Amniotic stem cell (primary cell): ENCODE results near the gene ZCCHC9.

Experiments
- DNase-seq: peaks from one replicate; lab custom pipeline; 2025; lab: John Stamatoyannopoulos, UW

Gene ZCCHC9

GRCh38 chr5:81359108-81359507, 57.7 kb downstream of the ZCCHC9 start:
- no peak for DNase-seq

- no peak for DNase-seq
These were observed 58.5 kb downstream of the ZCCHC9 start for GRCh38 chr5:81359881-81360280.

DNA sequence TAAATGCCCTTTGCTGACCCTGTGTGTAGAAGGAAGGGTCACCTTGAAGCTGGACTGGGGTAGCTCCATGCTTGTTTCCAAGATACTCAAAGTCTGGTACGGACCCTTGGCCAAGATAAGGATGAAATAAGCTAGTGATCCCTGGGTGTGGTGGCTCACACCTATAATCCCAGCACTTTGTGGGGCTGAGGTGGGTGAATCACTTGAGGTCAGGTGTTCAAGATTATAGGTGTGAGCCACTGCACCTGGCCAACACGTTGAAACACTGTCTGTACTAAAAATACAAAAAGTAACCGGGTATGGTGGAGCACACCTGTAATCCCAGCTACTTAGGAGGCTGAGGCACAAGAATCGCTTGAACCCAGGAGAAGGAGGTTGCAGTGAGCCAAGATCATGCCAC, 59.3 kb downstream of the ZCCHC9 start:
- DNase-seq = no peak

DNA sequence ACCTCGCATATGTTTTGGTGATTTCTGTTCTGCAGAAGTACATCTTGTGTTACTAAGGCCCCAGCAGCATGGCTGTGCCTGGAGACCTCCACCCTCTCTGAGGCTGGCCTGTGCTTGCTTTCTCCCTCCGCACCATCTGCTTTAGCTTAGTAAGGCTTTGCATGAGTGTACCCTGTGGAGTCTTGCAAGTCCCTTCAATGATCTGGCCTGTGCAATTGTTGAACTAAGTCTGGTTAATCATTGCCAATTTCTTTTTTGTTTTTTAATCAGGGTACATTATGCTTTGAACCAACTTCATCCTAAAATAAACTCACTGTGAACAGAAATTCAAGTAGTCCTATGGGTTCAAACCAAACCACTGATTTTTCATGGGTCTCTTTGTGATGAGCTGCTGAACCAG, 60.2 kb downstream of the ZCCHC9 start:
- no peak for DNase-seq
